ENCODE measurements around the gene TMEM131.
"Not testable (repeated sequence)": the region's sequence is repeated elsewhere in the genome, so short reads cannot be mapped to it uniquely, and the experiment has no call there.

The TMEM131 gene

GRCh38 chr2:97900806-97901205, 94.9 kb downstream of the TMEM131 start:
- ChIA-PET POLR2A (no interaction called here), CTCF (no interaction called here)
- no peak for DNase-seq (ENCODE audit: low read depth, low spot score)
- TF ChIP-seq CTCF (IDR thresholded peaks at IDR 0.05; ENCODE audit: insufficient read depth, low read length, missing control alignments): no peak
- no peak overlapping the region for H3K4me3 ChIP-seq (ENCODE audit: low read depth, low read length)

GRCh38 chr2:97893042-97893441, 102.7 kb downstream of the TMEM131 start:
- POLR2A ChIA-PET; CTCF ChIA-PET; DNase-seq (ENCODE audit: low read depth, low spot score); H3K4me3 ChIP-seq (ENCODE audit: low read depth, low read length): not testable (repeated sequence)

GRCh38 chr2:97891611-97892010, 104.1 kb downstream of the TMEM131 start:
- H3K4me3 ChIP-seq (ENCODE audit: low read depth, low read length): no peak overlapping the region
- no peak for TF ChIP-seq CTCF (IDR thresholded peaks at IDR 0.05; ENCODE audit: insufficient read depth, low read length, missing control alignments)
- POLR2A ChIA-PET: no interaction called here
- CTCF ChIA-PET: no interaction called here
- no peak for DNase-seq (ENCODE audit: low read depth, low spot score)

GRCh38 chr2:97889156-97889555, 106.6 kb downstream of the TMEM131 start:
- DNase-seq (ENCODE audit: low read depth, low spot score): no peak
- POLR2A ChIA-PET: no interaction called here

GRCh38 chr2:97885841-97886240, 109.9 kb downstream of the TMEM131 start:
- DNase-seq (ENCODE audit: low read depth, low spot score): no peak
- TF ChIP-seq CTCF (IDR thresholded peaks at IDR 0.05; ENCODE audit: insufficient read depth, low read length, missing control alignments): no peak
- H3K4me3 ChIP-seq (ENCODE audit: low read depth, low read length): no peak overlapping the region
- CTCF ChIA-PET: interaction anchor here (1.0 kb wide), 1 partner anchor 79 kb away, joined by 3 read pairs; no protein-coding TSS in a partner anchor
- POLR2A ChIA-PET: no interaction called here

More at GRCh38 chr2:97889156-97889555, 106.6 kb downstream of the TMEM131 start:
- TF ChIP-seq CTCF (IDR thresholded peaks at IDR 0.05; ENCODE audit: insufficient read depth, low read length, missing control alignments): no peak
- CTCF ChIA-PET: no interaction called here
- H3K4me3 ChIP-seq (ENCODE audit: low read depth, low read length): no peak overlapping the region

GRCh38 chr2:97880334-97880733, 115.4 kb downstream of the TMEM131 start:
- POLR2A ChIA-PET: no interaction called here
- no peak for DNase-seq (ENCODE audit: low read depth, low spot score)
- no peak overlapping the region for H3K4me3 ChIP-seq (ENCODE audit: low read depth, low read length)
- TF ChIP-seq CTCF (IDR thresholded peaks at IDR 0.05; ENCODE audit: insufficient read depth, low read length, missing control alignments): no peak
- CTCF ChIA-PET: no interaction called here

- POLR2A ChIA-PET: no interaction called here
- no peak for TF ChIP-seq CTCF (IDR thresholded peaks at IDR 0.05; ENCODE audit: insufficient read depth, low read length, missing control alignments)
- CTCF ChIA-PET: no interaction called here
- H3K4me3 ChIP-seq (ENCODE audit: low read depth, low read length): no peak overlapping the region
- no peak for DNase-seq (ENCODE audit: low read depth, low spot score)
Observed at GRCh38 chr2:97878865-97879264, 116.9 kb downstream of the TMEM131 start.

GRCh38 chr2:97878317-97878716, 117.4 kb downstream of the TMEM131 start:
- DNase-seq (ENCODE audit: low read depth, low spot score); CTCF ChIA-PET; H3K4me3 ChIP-seq (ENCODE audit: low read depth, low read length); POLR2A ChIA-PET: not testable (repeated sequence)

Data from AG04449 (cell line).